ENCODE data around the gene TUBG2. TPM values are rescaled to one million over a fixed set of nuclear protein-coding genes. Genes with fewer than 3 reads are reported as not detected.

TUBG2 gene
- total RNA-seq, 1 experiment from 2014 or later = 26.1 TPM

GRCh38 chr17:42709561-42709960 lies 50.5 kb downstream of the TUBG2 start:
- H3K27ac Mint-ChIP-seq (ENCODE audit: unreplicated experiment) = no peak overlapping the region
- H3K9me3 Mint-ChIP-seq (ENCODE audit: low read depth, unreplicated experiment) = no peaks in the 10 kb centered on the region
- CTCF ChIA-PET = interaction anchor here (1.0 kb wide), 1 partner anchor 13 kb away, joined by 3 read pairs; no protein-coding TSS in a partner anchor
- no peaks in the 10 kb centered on the region for H3K4me1 Mint-ChIP-seq (ENCODE audit: low read depth, unreplicated experiment)
- TF ChIP-seq CTCF (IDR thresholded peaks at IDR 0.05; ENCODE audit: unreplicated experiment) = no peak
- DNase-seq = no peak
- intact Hi-C loops (cut with micrococcal nuclease; ENCODE audit: unreplicated experiment) = loop anchor here (10.0 kb wide), 1 partner anchor 55 kb away; the partner anchor contains the start of gene RAMP2
- BruUV-seq (replicated peaks) = no TSS peak
- H3K36me3 Mint-ChIP-seq (ENCODE audit: insufficient read depth, unreplicated experiment) = peaks cover 54% of the 10 kb centered on the region
- H3K4me3 Mint-ChIP-seq (ENCODE audit: low read depth, unreplicated experiment) = no peak overlapping the region
- no peaks in the 10 kb centered on the region for H3K27me3 Mint-ChIP-seq (ENCODE audit: unreplicated experiment)

Small RNAs within 50 kb of the gene (microRNA-seq; reads per million reads assigned to microRNA genes)
- not detected for gene MIR6780A

Other genes with a start within 250 kb of the TUBG2 start
- 4.0 and 6.7 TPM in 2 replicates for gene CAVIN1, start 236.0 kb upstream of the TUBG2 start, total RNA-seq (2022)
- 140 and 141 TPM in 2 replicates for gene ATP6V0A1, start 200.4 kb upstream of the TUBG2 start, total RNA-seq (2022)
- 53.8 and 59.1 TPM in 2 replicates for gene NAGLU, start 123.0 kb upstream of the TUBG2 start, total RNA-seq (2022)
- gene HSD17B1, start 106.4 kb upstream of the TUBG2 start, total RNA-seq (2022) = 0.88 and 1.0 TPM in 2 replicates
- gene COASY, start 97.1 kb upstream of the TUBG2 start, total RNA-seq (2022) = 159 and 163 TPM in 2 replicates
- 65.0 and 69.8 TPM in 2 replicates for gene MLX, start 92.2 kb upstream of the TUBG2 start, total RNA-seq (2022)
- 31.8 and 32.4 TPM in 2 replicates for gene PSMC3IP, start 81.6 kb upstream of the TUBG2 start, total RNA-seq (2022)
- 71.2 and 80.6 TPM in 2 replicates for gene RETREG3, start 49.9 kb upstream of the TUBG2 start, total RNA-seq (2022)
- gene TUBG1, start 49.6 kb upstream of the TUBG2 start, total RNA-seq (2022) = 130 and 133 TPM in 2 replicates
- gene PLEKHH3, start 17.7 kb downstream of the TUBG2 start, total RNA-seq (2022) = 35.2 and 45.0 TPM in 2 replicates
- 0.33 and 0.42 TPM in 2 replicates for gene CCR10, start 22.6 kb downstream of the TUBG2 start, total RNA-seq (2022)
- gene CNTNAP1, start 23.2 kb downstream of the TUBG2 start, total RNA-seq (2022) = 1.2 and 1.3 TPM in 2 replicates
- 43.3 and 45.5 TPM in 2 replicates for gene EZH1, start 85.8 kb downstream of the TUBG2 start, total RNA-seq (2022)
- gene RAMP2, start 101.9 kb downstream of the TUBG2 start, total RNA-seq (2022) = not detected in 2 replicates
- gene VPS25, start 114.2 kb downstream of the TUBG2 start, total RNA-seq (2022) = 93.9 and 101 TPM in 2 replicates
- 0.33 and 0.73 TPM in 2 replicates for gene WNK4, start 121.3 kb downstream of the TUBG2 start, total RNA-seq (2022)
- gene COA3, start 139.4 kb downstream of the TUBG2 start, total RNA-seq (2022) = 98.8 and 99.9 TPM in 2 replicates
- gene CNTD1, start 139.6 kb downstream of the TUBG2 start, total RNA-seq (2022) = 0.54 TPM in 1 of 2 replicates, not detected in the other
- gene BECN1, start 165.0 kb downstream of the TUBG2 start, total RNA-seq (2022) = 141 and 144 TPM in 2 replicates
- 238 and 265 TPM in 2 replicates for gene PSME3, start 174.1 kb downstream of the TUBG2 start, total RNA-seq (2022)
- gene AOC2, start 185.3 kb downstream of the TUBG2 start, total RNA-seq (2022) = 10.5 and 14.4 TPM in 2 replicates
- gene AOC3, start 191.9 kb downstream of the TUBG2 start, total RNA-seq (2022) = 3.5 and 7.4 TPM in 2 replicates
- gene G6PC1, start 241.5 kb downstream of the TUBG2 start, total RNA-seq (2022) = not detected in 2 replicates